GM10847 (cell line): Measurements from ENCODE around the gene PRCP.

Experiments
- POLR2A ChIP-seq: IDR thresholded peaks from 2 replicates; pipeline ENCODE4 v1.6.1; 2011; ENCODE audit not compliant: insufficient read length; ENCODE audit errors: extremely low read depth

PRCP gene

DNA sequence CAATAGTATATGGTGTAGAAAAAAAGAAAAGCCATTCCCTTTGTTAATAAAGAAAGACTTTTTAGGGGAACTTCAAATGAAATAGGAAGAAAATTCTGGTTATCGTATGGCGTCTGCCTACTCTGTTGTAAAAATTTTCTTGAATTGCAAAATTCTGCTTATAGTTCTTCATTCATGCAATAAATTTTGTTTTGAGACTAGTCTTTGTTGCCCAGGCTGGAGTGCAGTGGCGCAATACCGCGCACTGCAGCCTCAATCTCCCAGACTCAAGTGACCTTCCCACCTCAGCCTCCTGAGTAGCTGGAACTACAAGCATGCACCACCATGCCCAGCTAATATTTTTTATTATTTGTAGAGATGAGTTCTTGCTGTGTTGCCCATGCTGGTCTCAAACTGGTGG lies 7.1 kb upstream of the PRCP start:
- no peak for TF ChIP-seq POLR2A

DNA sequence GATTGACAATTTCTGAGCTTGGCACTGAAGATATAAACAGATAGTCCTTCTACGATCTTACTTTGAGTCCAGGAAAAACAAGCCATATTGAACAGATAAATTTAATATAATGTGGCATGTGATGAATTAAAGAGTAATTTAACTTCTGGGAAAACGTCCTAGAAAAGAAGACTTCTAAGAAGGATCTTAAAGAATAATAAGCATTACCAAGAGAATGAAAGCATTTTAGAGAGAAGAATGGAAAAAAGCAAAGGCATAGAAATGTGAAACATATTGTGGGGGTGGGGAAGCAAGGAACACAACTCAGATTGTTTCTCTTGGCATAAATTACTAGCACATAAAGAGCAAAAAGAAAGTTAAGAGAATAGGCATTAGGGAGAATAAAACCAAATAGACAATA lies 6.7 kb upstream of the PRCP start:
- no peak for TF ChIP-seq POLR2A

DNA sequence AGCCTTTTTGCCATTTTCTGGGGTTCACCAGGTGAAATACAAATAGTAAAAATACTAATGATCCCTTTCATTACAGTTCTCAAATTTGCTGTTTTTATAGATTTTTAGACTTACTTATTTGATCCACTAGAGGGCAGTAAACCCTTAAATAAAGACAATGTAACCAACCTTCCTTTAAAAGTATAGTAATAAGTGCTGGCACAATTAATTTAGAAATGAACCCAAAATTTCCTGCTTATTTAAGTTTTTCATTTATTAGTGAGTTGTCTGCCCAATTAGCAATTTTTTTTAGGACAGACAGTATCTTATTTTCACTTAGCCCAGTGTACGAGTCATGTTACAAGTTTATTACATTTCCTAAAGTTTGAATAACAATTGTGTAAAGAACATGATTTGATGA lies 6.0 kb upstream of the PRCP start:
- no peak for TF ChIP-seq POLR2A

GRCh38 chr11:82903843-82904586 lies 3.8 kb upstream of the PRCP start:
- TF ChIP-seq POLR2A = no peak

DNA sequence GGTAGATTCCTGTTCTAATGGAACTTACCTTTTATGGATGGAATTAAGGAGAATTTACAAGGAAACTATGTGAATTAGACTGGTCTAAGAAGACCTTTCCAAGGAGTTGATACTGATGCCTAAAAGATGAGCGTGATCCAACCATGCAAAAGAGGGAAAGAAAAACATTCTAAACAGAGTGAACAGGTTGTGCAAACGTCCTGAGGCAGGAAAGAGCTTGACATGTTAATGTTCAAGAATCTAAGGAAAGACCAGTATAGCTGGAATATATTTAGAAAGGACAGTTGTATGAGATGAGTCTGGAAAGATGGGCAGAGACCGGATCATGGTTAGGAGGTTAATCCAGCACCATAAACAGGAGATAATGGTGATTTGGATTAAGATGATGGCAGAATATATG lies 2.6 kb upstream of the PRCP start:
- TF ChIP-seq POLR2A = no peak

- no peak for TF ChIP-seq POLR2A
These were observed 1.8 kb upstream of the PRCP start for GRCh38 chr11:82901922-82902485.

DNA sequence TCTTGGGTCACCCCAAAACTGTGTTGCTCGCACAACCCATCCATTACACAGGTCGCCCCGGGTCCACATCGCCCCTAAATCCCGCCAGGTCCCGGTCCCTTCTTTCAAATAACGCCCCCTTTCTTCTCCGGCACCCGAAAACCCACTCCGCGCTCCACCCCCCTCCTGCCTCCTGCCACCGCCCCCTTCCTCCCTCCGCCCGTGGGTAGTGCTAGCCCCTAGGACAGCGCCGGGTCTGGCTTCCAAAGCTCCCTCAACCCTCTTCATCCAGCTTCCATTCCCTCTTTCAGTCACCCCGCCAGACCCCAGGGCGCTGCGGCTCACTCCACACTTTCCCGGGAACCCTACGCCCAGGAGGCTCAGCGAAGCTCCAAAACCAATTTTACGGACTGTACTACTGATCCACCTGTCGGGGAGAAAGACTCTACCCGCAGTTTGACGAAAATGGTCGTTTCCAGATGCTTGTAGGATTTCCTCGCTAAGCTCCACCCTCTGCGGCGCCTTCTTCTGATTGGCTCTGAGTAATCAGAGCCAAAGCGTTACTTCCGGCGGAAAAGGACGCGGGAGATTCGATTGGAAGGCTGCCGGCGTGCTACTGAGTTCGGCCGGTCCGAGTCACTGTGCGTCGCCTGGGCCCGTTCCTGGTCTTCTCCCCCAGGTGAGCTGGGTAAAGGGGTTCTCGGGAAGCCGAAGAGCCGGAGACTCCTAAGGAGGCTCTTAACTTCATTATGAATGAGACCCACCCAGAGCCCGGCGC lies 1.1 kb upstream of the PRCP start, which contains the start of gene DDIAS:
Gene DDIAS (plus strand): TSS at position 572 of the 757 bp plus-strand sequence. CDS start 13,003 bp downstream, outside the sequence.
- TF ChIP-seq POLR2A = peak; percentile 48

GRCh38 chr11:82899957-82900276 lies 313 bp downstream of the PRCP start:
- no peak for TF ChIP-seq POLR2A

- no peak for TF ChIP-seq POLR2A
These were observed 927 bp downstream of the PRCP start for GRCh38 chr11:82899186-82899820.

- no peak for TF ChIP-seq POLR2A
These were observed 2.0 kb downstream of the PRCP start for GRCh38 chr11:82898241-82898640.

DNA sequence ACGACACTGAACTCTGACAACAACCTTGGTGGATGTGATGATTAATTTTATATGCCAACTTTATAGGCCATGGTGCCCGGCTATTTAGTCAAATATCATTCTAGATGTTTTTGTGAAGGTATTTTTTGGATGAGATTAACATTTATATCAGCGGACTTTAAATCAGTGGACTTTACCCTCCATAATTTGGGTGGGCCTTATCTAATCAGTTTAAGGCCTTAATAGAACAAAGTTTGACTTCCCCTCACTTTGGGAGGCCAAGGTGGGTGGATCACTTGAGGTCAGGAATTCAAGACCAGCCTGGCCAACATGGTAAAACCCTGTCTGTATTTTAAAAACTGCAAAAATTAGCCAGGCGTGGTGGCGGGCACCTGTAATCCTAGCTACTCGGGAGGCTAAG lies 4.0 kb downstream of the PRCP start:
- no peak for TF ChIP-seq POLR2A

GRCh38 chr11:82895437-82896091 lies 4.7 kb downstream of the PRCP start:
- no peak for TF ChIP-seq POLR2A

DNA sequence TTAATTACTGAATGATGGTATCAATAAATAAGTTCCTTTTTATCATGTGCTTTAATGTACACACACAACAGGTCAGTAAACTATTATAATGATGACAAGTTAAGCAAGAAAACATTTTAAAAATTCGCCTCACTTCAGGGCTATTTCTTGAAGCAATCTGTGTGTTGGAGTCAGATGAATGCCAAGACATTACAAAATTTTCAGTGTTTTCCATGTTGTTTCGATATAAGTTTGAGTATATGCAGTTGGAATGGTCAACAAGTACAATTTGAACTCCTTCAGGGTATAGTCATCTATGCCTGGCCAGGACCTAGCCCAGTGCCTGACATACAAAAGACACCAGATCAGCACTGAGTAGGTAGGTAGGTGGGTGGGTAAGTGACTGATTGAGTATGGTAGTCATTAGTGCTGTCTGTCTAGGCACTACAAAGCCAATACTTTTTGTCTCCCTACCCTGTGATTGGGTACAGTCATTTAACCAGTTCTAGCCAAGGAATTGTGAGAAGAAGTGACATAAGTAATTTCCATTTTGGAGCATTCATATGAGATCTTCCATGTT lies 7.5 kb downstream of the PRCP start:
- no peak for TF ChIP-seq POLR2A

- no peak for TF ChIP-seq POLR2A
These were observed 9.3 kb downstream of the PRCP start for GRCh38 chr11:82890936-82891335.

GRCh38 chr11:82890002-82890341 lies 10.3 kb downstream of the PRCP start:
- TF ChIP-seq POLR2A = no peak
